GM18951 (cell line): Measurements from ENCODE around the gene SLC13A2.

Experiments used
- POLR2A ChIP-seq: IDR thresholded peaks from 4 replicates; pipeline ENCODE4 v1.6.1; 2011; ENCODE audit warnings: mild to moderate bottlenecking; ENCODE audit not compliant: insufficient read length, insufficient read depth; ENCODE audit errors: extremely low read depth
- in situ Hi-C: fragments of 300-500 bp; cut with MboI; formaldehyde crosslinking; loops from one replicate; pipeline ENCODE4 v1.12.0; 2022; ENCODE audit warnings: low sequenced_read_pairs, mixed read lengths, inconsistent platforms; ENCODE audit not compliant: unreplicated experiment

The SLC13A2 gene

DNA sequence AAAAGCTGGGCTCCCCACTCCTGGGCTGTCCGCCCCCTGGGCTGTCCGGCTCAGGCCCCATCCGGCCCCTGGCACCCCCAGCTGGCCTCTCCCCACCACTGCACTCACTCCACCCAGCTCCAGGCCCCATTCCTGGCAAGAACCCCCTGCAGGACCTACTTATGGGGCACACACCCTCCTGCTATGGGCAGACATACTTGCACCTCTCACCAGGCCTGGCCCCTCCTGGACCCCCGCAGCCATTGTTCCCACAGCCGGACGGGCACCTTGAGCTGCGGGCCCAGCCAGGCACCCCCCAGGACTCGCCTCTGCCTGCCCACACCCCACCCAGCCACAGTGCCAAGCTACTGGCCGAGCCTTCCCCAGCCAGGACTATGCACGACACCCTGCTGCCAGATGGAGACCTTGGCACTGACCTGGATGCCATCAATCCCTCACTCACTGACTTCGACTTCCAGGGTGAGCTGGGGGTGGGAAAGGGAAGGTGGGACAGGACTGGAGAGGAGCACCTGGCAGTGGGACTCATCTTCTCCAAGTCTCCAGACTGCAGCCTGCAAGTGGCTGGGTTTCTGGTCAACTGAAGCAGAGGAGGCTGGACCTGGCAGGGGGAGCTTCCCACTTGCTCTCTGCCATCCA, 61.4 kb downstream of the SLC13A2 start:
- in situ Hi-C loops, result loop anchor here (5.0 kb wide), 1 partner anchor 33 kb away; no protein-coding TSS in a partner anchor

DNA sequence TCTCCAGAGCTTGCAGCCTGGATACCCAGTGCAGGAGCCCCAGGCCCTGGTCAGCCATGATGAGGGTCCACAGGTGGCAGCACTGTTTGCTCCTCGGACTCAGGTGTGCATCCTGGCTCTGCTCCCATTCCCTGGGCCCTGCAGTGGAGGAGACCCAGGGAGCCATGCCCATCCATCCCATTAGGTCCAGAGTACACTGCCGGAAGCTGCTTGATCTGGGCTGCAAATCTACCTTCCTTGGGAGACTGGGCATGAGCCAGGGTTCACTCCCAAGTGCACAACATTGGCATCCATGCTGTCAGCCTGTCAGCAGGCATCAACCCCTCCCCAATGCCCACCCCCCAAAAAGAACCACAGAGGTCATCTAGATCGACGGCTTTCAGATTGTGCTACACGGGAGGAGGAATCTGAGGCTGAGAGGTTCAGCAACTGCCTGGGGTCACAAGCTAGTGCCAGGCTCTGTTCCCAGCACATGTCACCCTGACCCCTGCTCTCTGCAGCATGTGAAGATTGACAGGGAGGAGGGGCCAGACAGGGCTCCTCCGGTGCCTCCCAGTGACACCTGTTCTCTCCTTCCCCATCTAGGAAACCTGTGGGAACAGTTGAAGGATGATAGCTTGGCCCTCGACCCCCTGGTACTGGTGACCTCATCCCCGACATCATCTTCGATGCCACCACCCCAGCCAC, 63.2 kb downstream of the SLC13A2 start:
- TF ChIP-seq POLR2A, result no peak
- in situ Hi-C loops, result loop anchor here (5.0 kb wide), 1 partner anchor 34 kb away; no protein-coding TSS in a partner anchor

More for the DNA sequence above, 61.4 kb downstream of the SLC13A2 start:
- no peak for TF ChIP-seq POLR2A

DNA sequence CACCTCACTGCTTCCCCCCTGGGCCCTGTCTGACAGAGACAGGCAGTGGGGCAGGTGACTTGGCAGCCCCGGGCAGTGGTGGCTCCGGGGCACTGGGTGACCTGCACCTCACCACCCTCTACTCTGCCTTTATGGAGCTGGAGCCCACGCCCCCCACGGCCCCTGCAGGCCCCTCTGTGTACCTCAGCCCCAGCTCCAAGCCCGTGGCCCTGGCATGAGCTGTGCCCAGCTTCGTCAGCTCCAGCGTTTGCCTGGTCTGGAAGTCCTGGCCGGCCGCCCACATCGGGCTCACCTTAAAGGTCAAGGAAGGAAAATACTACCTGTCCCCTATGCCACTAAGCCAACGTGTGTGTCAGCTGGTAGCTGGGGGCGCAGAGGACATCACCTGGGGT, 63.8 kb downstream of the SLC13A2 start:
- in situ Hi-C loops, result loop anchor here (5.0 kb wide), 1 partner anchor 35 kb away; no protein-coding TSS in a partner anchor
- TF ChIP-seq POLR2A, result no peak

DNA sequence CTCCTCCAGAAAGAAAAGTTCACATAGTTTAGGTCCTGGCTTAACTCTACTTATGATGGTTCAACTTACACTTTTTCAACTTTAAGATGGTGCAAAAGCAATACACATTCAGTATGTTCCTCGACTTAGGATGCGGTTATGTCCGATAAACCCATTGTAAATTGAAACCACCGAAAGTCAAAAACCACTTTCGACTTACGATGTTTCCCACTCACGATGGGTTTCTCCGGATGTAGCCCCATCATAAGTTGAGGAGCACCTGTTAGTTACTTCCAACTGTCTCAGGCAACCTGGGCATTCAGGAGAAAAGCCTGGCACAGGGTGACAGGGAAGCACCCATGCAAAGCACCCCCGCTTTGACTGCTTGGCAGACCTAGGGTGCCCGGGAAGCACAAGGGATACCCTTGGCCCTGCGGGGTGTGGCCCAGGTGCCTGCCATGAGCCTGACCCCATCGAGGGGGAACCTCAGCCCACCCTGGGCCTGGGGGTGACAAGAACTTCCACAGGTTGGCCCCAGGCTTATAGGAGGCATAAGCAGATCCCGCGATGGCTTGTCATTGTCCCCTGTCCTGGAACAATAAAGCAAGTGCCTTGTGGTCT, 65.0 kb downstream of the SLC13A2 start:
- TF ChIP-seq POLR2A, result no peak
- in situ Hi-C loops, result loop anchor here (5.0 kb wide), 1 partner anchor 36 kb away; no protein-coding TSS in a partner anchor

DNA sequence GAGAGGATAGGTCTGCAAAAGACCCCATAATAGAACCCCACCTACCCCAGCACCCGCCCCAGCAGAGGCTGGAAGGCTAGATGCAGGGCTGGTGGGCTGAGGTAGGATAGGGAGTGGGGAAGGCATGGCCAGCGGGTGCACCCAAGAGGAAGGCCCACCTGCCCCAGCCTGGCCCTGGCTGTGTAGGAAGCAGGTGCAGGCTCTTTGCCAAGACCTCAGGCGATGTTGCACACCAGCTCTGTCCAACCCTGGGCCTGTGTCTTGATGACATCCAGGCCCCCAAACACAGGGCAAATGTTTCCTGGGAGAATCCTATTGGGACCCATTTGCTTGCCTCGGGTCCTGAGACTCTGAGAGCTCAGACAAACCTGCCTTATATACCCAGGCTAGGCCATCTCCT, 66.8 kb downstream of the SLC13A2 start:
- TF ChIP-seq POLR2A, result no peak
- in situ Hi-C loops, result no loop called here

DNA sequence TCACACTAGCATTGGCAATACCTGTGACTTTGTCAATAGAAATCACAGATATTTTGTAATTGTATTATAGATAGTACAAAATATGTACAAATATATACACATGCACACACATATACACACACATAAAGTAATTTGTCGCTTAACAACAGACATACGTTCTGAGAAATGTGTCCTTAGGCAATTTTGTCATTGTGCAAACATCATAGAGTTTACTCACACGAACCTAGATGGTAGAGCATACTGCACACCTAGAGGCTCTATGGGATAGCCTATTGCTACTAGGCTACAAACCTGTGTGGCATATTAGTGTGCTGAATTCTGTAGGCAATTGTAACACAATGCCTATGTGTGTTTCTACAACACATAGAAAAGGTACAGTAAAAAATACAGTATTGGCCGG, 68.0 kb downstream of the SLC13A2 start:
- no peak for TF ChIP-seq POLR2A
- in situ Hi-C loops, result no loop called here

DNA sequence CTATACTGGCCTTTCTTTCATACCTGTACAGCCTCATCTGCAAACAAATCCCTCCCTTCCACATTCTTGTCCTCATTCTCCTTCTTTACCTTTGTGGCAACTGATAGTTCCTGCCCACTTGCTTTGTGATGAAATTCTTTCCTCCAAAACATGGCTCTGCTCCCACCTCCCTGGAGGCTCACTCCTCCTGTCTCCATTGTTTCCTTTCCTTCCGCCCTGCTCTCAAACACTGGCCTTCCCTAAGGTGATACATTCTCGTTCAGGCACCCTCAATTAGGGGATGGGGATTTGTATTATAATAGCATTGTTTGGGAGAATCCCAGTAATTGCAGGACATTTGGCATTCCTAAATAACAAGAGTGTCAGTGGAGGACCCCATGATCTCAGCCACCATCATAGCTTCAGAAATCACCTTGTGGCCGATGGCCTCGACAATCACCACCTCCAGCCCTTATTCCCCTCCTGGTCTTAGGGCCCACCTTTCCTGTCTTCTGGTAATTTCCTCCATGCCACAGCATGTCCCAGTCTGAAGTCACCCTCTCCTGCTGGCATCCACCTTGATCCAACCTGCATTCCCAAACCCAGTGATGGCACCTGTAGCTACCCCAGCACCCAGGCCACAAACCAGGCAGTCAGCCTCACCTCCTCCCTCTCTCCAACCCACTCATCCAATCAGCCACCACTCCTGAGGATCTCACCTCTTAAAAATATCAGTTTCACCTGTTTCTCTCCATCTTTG, 71.1 kb downstream of the SLC13A2 start:
- in situ Hi-C loops, result no loop called here
- TF ChIP-seq POLR2A, result no peak

DNA sequence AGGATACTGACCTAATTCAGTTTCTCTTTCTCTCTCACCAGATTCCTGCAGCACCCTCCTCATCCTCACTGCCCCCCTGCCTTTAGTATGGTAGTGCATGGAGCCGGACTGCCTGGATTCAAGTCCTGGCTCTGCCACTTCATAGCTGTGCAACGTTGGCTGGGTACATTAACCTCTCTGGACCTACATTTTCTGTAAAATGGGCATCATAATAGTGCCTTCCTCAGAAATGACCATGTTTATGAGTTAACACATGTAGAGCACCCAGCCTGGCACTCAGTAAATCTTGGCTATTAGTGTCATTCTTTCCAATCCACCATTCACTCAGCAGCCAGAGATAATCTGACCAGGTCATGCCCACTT, 71.7 kb downstream of the SLC13A2 start:
- in situ Hi-C loops, result no loop called here
- TF ChIP-seq POLR2A, result no peak

DNA sequence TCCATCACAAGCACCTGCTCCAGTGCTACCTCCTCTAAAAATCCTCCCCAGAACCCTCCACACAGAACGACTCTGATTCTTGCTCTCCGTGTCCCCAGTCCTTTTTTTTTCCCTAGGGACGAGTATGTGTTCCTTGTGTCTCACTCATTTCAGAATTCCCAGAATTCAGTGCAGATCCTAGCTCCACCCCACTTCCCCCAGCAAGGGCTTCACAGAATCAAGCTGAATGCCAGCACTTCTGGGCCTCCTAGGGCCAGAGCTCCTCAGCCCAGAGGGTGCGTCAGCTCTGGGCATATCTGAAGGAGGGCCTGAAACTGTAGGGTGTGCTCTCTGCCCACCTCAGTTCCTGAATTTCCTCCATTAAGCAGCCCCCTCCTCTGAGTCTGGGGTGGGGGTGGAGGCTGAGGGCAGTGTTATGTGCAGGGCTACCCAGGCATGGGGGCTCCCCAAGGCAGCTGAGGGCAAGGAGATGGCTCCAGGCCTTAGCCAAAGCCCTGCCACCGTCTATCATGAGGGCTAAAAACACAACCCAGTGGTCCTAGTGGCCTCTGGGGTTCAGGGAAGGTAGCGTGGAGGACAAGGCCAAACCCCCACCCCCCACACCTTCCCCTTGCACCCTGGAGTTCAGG, 72.5 kb downstream of the SLC13A2 start:
- no peak for TF ChIP-seq POLR2A
- in situ Hi-C loops, result no loop called here

DNA sequence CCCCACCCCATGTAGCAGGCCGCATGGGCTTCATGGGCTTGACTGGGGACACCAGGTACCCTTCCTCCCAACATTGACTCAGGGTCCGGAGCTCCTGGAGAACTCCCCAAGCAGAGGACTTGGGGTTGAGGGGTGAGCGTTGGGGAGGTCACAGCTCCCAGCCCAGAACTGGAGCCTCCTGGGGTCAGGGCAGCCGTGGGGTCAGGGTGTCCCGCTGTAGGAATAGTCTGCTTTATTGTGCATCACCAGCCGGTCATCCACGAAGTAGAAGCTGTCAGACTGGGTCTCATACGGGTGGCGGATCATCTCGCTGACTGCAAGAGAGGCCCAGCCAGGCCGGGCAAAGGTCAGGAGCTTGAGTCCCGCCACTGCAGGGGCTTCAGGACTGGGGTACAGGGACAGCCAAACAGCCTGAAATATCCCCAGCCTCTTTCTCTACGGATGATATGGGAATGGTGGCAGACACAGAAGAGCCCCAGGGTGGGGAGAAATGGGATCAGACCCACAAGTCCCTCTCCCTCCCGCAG, 73.7 kb downstream of the SLC13A2 start:
- no peak for TF ChIP-seq POLR2A
- in situ Hi-C loops, result no loop called here
